CD4-positive, alpha-beta T cell (primary cell): ENCODE measurements around the gene MYL11. TPM values are rescaled to one million over a fixed set of nuclear protein-coding genes. Genes with fewer than 3 reads are reported as not detected.

ENCODE experiments used
- ATAC-seq: fragments of 200-7000 bp; cut with Tn5 transposase; one replicate; pipeline ENCODE4 v1.10.0; 2022; ENCODE audit warnings: mild to moderate bottlenecking; ENCODE audit not compliant: poor library complexity
- CTCF ChIA-PET: fragments of 350-600 bp; sonication (Branson Sonifier 250); formaldehyde crosslinking; loops from one replicate; lab custom pipeline; 2021; ENCODE audit warnings: antibody characterized with exemption, inconsistent platforms; lab: Charles Lee
- POLR2A ChIA-PET: fragments of 350-600 bp; sonication (Branson Sonifier 250); formaldehyde crosslinking; loops from one replicate; lab custom pipeline; 2021; ENCODE audit warnings: antibody characterized with exemption, inconsistent platforms; lab: Charles Lee
- DNase-seq, 14 experiments: peaks; one replicate each; pipeline ENCODE4 v3.0.0-alpha.2; 2013 to 2020; ENCODE audit warnings: mixed read lengths in 2 of 14
- H3K27ac ChIP-seq, 2 donors: one replicate each; pipeline versions ENCODE4 v1.5.1 to v1.7.0; 2013; ENCODE audit warnings: low read length in 2 of 2, low read depth in 1 of 2, mild to moderate bottlenecking in 1 of 2
- H3K27me3 ChIP-seq, 2 experiments: 1 replicate in 1 of 2; 2 replicates in 1 of 2; pipeline versions ENCODE4 v1.6.1 to v1.7.0; 2013; ENCODE audit warnings: low read length in 2 of 2, control low read depth in 1 of 2, mild to moderate bottlenecking in 1 of 2, moderate library complexity in 1 of 2; ENCODE audit not compliant: insufficient read depth in 2 of 2, control insufficient read depth in 1 of 2
- H3K36me3 ChIP-seq: one replicate; pipeline ENCODE4 v1.6.1; 2013; ENCODE audit warnings: low read length, control low read depth; ENCODE audit not compliant: insufficient read depth
- H3K4me1 ChIP-seq: one replicate; pipeline ENCODE4 v1.6.1; 2013; ENCODE audit warnings: low read length, control low read depth; ENCODE audit not compliant: insufficient read depth
- H3K4me3 ChIP-seq: one replicate; pipeline ENCODE4 v1.5.1; 2013; ENCODE audit warnings: mild to moderate bottlenecking, low read length, moderate library complexity
- H3K9me3 ChIP-seq, 2 experiments: 1 replicate in 1 of 2; 2 replicates in 1 of 2; pipeline versions ENCODE4 v1.6.1 to v1.7.0; 2013; ENCODE audit warnings: low read length in 2 of 2, mild to moderate bottlenecking in 2 of 2, control low read depth in 1 of 2, moderate library complexity in 1 of 2; ENCODE audit not compliant: control insufficient read depth in 1 of 2, insufficient read depth in 1 of 2
- H3K27ac Mint-ChIP-seq: one replicate; pipeline ENCODE4 v1.8.0; 2020; ENCODE audit warnings: mixed read lengths
- H3K27me3 Mint-ChIP-seq: one replicate; pipeline ENCODE4 v1.8.0; 2021; ENCODE audit warnings: mixed read lengths
- H3K36me3 Mint-ChIP-seq: one replicate; pipeline ENCODE4 v1.8.0; 2021; ENCODE audit warnings: low read depth, mixed read lengths
- H3K4me1 Mint-ChIP-seq: one replicate; pipeline ENCODE4 v1.8.0; 2021; ENCODE audit warnings: low read depth, mixed read lengths
- H3K4me3 Mint-ChIP-seq: one replicate; pipeline ENCODE4 v1.8.0; 2020; ENCODE audit warnings: mild to moderate bottlenecking, mixed read lengths
- H3K9me3 Mint-ChIP-seq: one replicate; pipeline ENCODE4 v1.8.0; 2020; ENCODE audit warnings: mixed read lengths
- intact Hi-C, 2 experiments: fragments of 100-400 bp; cut with DNase I in 1 of 2; cut with micrococcal nuclease in 1 of 2; formaldehyde crosslinking; loops; one replicate each; pipeline versions ENCODE4 v1.15.1 to v1.9.0; 2023 to 2025; cut with DNase I, micrococcal nuclease
- total RNA-seq, 174 experiments: library from RNA in 2 of 174; stranded (reverse) in 2 of 174; gene quantifications; one replicate each; pipeline ENCODE4 v1.2.3 and lab custom pipeline; 2021 to 2026
- TF ChIP-seq, protein P1 (sequence below): fragments of 200-600 bp; IDR thresholded peaks from one replicate; pipeline ENCODE4 v1.8.0; 2022; ENCODE audit warnings: antibody characterized with exemption, mild to moderate bottlenecking

Gene MYL11
- total RNA-seq, 2 experiments from 2014 or later, result 0.95 to 2.4 TPM

- H3K4me3 Mint-ChIP-seq, result peak overlapping the region; percentile 99
- ChIA-PET CTCF (interaction anchor here (0.8 to 1.9 kb wide), 3 partner anchors 9 to 29 kb away, joined by 3 to 10 read pairs (median 4); no protein-coding TSS in a partner anchor), POLR2A (interaction anchor here (0.6 to 7.3 kb wide), 6 partner anchors 10 to 197 kb away, joined by 3 to 153 read pairs (median 67); partner anchors contain the start of genes CORO1A, TBC1D10B, ZNF48 and ZNF771)
- no peaks in the 10 kb centered on the region for H3K9me3 Mint-ChIP-seq
- Histone ChIP-seq H3K4me3 (no peak overlapping the region), H3K4me1 (peaks cover 89% of the 10 kb centered on the region), H3K36me3 (peaks cover 25% of the 10 kb centered on the region), H3K9me3 (no peaks in the 10 kb centered on the region), H3K27me3 (no peaks in the 10 kb centered on the region), H3K27ac (peak overlapping the region; percentile 83 to 100)
- H3K27ac Mint-ChIP-seq, result peak overlapping the region; percentile 100
- H3K36me3 Mint-ChIP-seq, result peaks cover 41% of the 10 kb centered on the region
- ATAC-seq (no peak), DNase-seq (no peak)
- intact Hi-C loops, result no loop called here
- peaks cover 64% of the 10 kb centered on the region for H3K4me1 Mint-ChIP-seq
- TF ChIP-seq, protein P1, sequence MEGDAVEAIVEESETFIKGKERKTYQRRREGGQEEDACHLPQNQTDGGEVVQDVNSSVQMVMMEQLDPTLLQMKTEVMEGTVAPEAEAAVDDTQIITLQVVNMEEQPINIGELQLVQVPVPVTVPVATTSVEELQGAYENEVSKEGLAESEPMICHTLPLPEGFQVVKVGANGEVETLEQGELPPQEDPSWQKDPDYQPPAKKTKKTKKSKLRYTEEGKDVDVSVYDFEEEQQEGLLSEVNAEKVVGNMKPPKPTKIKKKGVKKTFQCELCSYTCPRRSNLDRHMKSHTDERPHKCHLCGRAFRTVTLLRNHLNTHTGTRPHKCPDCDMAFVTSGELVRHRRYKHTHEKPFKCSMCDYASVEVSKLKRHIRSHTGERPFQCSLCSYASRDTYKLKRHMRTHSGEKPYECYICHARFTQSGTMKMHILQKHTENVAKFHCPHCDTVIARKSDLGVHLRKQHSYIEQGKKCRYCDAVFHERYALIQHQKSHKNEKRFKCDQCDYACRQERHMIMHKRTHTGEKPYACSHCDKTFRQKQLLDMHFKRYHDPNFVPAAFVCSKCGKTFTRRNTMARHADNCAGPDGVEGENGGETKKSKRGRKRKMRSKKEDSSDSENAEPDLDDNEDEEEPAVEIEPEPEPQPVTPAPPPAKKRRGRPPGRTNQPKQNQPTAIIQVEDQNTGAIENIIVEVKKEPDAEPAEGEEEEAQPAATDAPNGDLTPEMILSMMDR, result no peak
- H3K27me3 Mint-ChIP-seq, result no peaks in the 10 kb centered on the region
These were observed 5.6 kb downstream of the MYL11 start for GRCh38 chr16:30380072-30380802.

GRCh38 chr16:30380803-30381208 lies 6.2 kb downstream of the MYL11 start:
- DNase-seq, result peak in 3 of 14 experiments; percentile 33 to 50 (median 33)
- ChIA-PET POLR2A (interaction anchor here (0.6 to 7.3 kb wide), 5 partner anchors 11 to 198 kb away, joined by 3 to 153 read pairs (median 131); partner anchors contain the start of genes CORO1A, TBC1D10B, ZNF48 and ZNF771), CTCF (interaction anchor here (1.8 to 1.9 kb wide), 2 partner anchors 12 to 29 kb away, joined by 4 to 10 read pairs; no protein-coding TSS in a partner anchor)

More at GRCh38 chr16:30380803-30381208, 6.2 kb downstream of the MYL11 start:
- Mint-ChIP-seq H3K9me3 (no peaks in the 10 kb centered on the region), H3K27ac (peak overlapping the region; percentile 100), H3K36me3 (peaks cover 41% of the 10 kb centered on the region), H3K4me1 (peaks cover 64% of the 10 kb centered on the region), H3K27me3 (no peaks in the 10 kb centered on the region), H3K4me3 (peak overlapping the region; percentile 99)
- ATAC-seq, result no peak
- Histone ChIP-seq H3K36me3 (peaks cover 20% of the 10 kb centered on the region), H3K27ac (peak overlapping the region; percentile 89 to 100), H3K4me3 (peak overlapping the region; percentile 81), H3K9me3 (no peaks in the 10 kb centered on the region), H3K4me1 (peaks cover 85% of the 10 kb centered on the region), H3K27me3 (no peaks in the 10 kb centered on the region)
- TF ChIP-seq, protein P1, result no peak
- intact Hi-C loops, result no loop called here
